22Rv1 (cell line): ENCODE data around the gene ADTRP.

Experiments used
- ZFX ChIP-seq: fragments of 450-650 bp; IDR thresholded peaks from 2 replicates; pipeline ENCODE4 v1.6.1; 2017; ENCODE audit warnings: antibody characterized with exemption, borderline replicate concordance
- TF ChIP-seq, protein P1 (sequence below): fragments of 450-650 bp; IDR thresholded peaks from 2 replicates; pipeline ENCODE4 v1.5.1; 2017; ENCODE audit warnings: mild to moderate bottlenecking

DNA sequence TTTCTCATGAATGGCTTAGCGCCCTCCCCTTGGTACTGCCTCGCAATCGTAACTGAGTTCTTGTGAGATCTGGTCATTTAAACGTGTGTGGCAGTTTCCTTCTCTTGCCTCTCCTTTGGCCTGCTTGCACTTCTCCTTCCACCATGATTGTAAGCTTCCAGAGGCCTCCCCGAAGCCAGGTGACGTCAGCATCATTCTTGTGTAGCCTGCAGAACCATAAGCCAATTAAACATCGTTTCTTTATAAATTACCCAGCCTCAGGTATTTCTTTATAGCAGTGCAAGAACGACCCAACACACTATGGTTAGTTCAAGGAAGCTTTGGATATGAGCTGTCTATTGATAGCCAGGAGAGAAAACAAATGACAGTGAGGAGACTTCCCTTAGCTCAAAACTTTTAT, 29.5 kb upstream of the ADTRP start:
- TF ChIP-seq, protein P1, sequence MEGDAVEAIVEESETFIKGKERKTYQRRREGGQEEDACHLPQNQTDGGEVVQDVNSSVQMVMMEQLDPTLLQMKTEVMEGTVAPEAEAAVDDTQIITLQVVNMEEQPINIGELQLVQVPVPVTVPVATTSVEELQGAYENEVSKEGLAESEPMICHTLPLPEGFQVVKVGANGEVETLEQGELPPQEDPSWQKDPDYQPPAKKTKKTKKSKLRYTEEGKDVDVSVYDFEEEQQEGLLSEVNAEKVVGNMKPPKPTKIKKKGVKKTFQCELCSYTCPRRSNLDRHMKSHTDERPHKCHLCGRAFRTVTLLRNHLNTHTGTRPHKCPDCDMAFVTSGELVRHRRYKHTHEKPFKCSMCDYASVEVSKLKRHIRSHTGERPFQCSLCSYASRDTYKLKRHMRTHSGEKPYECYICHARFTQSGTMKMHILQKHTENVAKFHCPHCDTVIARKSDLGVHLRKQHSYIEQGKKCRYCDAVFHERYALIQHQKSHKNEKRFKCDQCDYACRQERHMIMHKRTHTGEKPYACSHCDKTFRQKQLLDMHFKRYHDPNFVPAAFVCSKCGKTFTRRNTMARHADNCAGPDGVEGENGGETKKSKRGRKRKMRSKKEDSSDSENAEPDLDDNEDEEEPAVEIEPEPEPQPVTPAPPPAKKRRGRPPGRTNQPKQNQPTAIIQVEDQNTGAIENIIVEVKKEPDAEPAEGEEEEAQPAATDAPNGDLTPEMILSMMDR = no peak
- TF ChIP-seq ZFX = no peak
